T-helper 17 cell (primary cell): ENCODE results near the gene HNMT. TPM values are rescaled to one million over a fixed set of nuclear protein-coding genes. Genes with fewer than 3 reads are reported as not detected.

Source experiments
- ATAC-seq: fragments of 150-1000 bp; cut with Tn5 transposase; 2 replicates; pipeline ENCODE4 v1.10.0; 2021; ENCODE audit warnings: mild to moderate bottlenecking, moderate library complexity
- DNase-seq, 3 donors: peaks; one replicate each; pipeline versions ENCODE4 v3.0.0 to v3.0.0-alpha.2; 2020 to 2021
- H3K9me3 ChIP-seq: one replicate; pipeline ENCODE4 v1.7.0; 2013; ENCODE audit warnings: low read length, mild to moderate bottlenecking; ENCODE audit not compliant: control insufficient read depth, poor library complexity, severe bottlenecking
- H3K27ac Mint-ChIP-seq: one replicate; pipeline ENCODE4 v1.8.0; 2022; ENCODE audit warnings: mild to moderate bottlenecking, moderate library complexity, mixed read lengths
- H3K27me3 Mint-ChIP-seq: one replicate; pipeline ENCODE4 v1.8.0; 2022; ENCODE audit warnings: mixed read lengths
- H3K36me3 Mint-ChIP-seq: one replicate; pipeline ENCODE4 v1.8.0; 2022; ENCODE audit warnings: low read depth, mixed read lengths
- H3K4me1 Mint-ChIP-seq: one replicate; pipeline ENCODE4 v1.8.0; 2022; ENCODE audit warnings: mild to moderate bottlenecking, mixed read lengths
- H3K4me3 Mint-ChIP-seq: one replicate; pipeline ENCODE4 v1.8.0; 2022; ENCODE audit warnings: mild to moderate bottlenecking, moderate library complexity, mixed read lengths
- total RNA-seq, 4 donors: library from RNA in 2 of 4; stranded (reverse) in 2 of 4; gene quantifications; one replicate each; pipeline ENCODE4 v1.2.3 and lab custom pipeline; 2022 to 2026

The HNMT gene
- total RNA-seq, 2 donors from 2014 or later: 0.47 to 0.60 TPM

DNA sequence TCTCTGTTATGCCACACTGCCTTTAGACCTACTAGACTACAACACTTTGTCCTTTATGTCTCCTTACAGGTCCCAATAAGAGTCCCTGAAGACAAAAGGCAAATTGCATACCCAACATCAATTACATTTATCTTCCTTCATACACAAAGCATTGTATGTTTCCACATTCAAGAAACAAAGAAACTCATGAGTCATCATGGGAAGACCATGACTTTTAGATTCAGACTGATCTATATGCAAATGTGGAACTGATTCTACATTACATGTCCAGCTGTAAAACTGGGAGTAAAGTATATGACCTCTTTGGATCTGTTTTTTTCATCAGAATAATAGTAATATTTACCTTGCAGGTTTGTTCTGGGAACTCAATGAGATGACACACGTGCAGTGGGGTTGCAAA, 25.2 kb upstream of the HNMT start:
- H3K27me3 Mint-ChIP-seq: peaks cover 24% of the 10 kb centered on the region
- H3K4me1 Mint-ChIP-seq: no peaks in the 10 kb centered on the region
- no peak overlapping the region for H3K27ac Mint-ChIP-seq
- H3K9me3 ChIP-seq: no peaks in the 10 kb centered on the region
- ATAC-seq (no peak), DNase-seq (no peak)
- H3K36me3 Mint-ChIP-seq: no peaks in the 10 kb centered on the region
- H3K4me3 Mint-ChIP-seq: no peak overlapping the region

DNA sequence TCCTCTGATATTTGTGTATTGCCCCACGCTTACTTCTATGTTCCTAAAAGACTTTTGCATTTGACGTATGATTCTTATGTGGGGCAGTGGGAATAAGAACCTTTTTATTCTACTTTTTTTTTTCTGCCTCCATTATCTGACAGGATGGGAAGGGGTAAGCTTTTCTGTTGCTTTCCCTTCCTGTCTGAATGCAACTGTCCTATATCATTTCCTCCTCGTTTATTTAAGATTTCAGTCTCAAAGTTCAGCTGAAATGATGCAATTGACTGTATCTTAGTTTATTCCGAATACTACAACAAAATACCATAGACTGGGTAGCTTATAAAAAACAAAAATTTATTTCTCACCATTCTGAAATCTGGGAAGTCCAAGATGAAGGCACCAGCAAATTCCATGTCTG, 24.1 kb upstream of the HNMT start:
- H3K9me3 ChIP-seq: no peaks in the 10 kb centered on the region
- ATAC-seq (no peak), DNase-seq (no peak)
- H3K27ac Mint-ChIP-seq: no peak overlapping the region
- H3K4me3 Mint-ChIP-seq: no peak overlapping the region
- no peaks in the 10 kb centered on the region for H3K4me1 Mint-ChIP-seq
- H3K36me3 Mint-ChIP-seq: no peaks in the 10 kb centered on the region
- H3K27me3 Mint-ChIP-seq: peaks cover 28% of the 10 kb centered on the region

DNA sequence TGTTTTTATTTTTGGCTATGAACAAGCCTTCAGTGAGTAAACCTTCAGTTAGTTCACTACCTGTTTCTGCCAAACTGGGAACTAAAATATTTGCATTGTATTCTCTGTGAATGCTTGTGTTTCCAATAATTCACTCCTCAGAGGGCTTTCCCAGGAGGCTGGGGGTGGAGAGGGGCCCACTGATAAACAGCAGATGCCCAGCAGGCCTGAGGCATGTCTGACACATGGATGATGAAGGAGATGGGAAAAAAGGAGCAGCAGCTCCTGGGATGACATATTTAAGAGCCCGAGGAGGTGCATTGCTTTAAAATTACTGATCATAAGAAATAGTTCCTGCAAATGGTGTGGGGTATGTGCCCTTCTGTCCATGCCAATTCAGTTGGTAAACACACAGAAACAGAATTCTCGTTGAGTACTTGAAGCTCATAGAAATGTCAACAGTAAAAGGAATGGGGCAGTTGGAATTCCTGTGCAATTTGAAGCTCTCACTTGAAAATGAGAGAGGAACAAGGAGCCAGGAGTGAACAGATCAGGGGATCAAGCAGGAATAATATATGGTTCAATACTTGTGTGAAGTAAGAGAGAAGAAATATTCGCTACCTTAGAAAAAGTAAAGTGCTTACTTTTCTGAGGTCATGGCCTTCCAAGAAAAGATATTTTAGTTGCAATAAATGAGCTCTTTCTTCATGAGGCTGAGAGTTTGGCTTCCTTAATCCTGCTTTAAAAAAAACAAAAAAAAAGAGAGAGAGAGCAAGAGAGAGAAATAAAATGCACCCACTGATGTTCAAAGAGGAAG, 22.0 kb upstream of the HNMT start:
- no peak for ATAC-seq

DNA sequence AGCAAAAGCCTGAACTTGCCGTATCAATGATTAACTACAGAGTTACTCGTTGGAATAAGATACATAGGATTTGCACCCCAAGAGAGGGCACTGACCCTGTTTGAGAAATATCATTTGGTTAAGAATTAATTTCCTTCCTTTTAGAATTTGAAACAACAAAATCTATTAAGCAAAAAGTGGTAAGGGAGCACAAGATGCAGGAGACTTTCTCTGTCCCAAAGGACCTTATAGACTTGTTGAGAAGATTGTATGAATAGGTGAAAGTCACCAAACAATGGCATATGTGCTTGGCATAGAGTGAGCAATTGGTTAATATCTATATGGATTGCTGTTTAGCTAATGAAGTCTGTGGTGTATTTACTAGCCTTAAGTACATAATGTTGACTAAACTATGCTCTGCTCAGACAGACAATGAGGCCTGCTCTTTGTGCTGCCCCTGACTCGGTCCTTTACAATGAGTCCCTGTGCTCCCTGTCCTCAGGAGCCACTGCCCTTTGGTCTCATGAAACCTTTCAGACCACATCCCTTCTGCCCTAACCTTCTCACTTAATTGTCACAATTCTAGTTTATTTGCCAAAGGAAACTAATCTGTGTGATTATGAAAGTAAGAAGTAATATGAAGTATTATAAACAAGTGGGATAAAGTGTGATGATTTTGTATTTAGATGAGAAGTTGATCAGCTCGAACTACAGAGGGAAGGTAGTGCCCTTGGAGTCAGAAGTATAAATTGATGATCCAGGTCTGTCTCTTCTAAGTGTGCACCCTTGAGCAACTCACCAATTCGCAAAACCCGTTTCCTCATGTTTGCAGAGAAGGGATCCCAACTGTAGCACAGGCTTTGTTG, 21.2 kb upstream of the HNMT start:
- DNase-seq (no peak), ATAC-seq (no peak)
- no peak overlapping the region for H3K27ac Mint-ChIP-seq
- no peaks in the 10 kb centered on the region for H3K4me1 Mint-ChIP-seq
- H3K27me3 Mint-ChIP-seq: peaks cover 37% of the 10 kb centered on the region
- no peak overlapping the region for H3K4me3 Mint-ChIP-seq
- no peaks in the 10 kb centered on the region for H3K9me3 ChIP-seq
- no peaks in the 10 kb centered on the region for H3K36me3 Mint-ChIP-seq

More for the DNA sequence above, 22.0 kb upstream of the HNMT start:
- Mint-ChIP-seq H3K36me3 (no peaks in the 10 kb centered on the region), H3K27me3 (peaks cover 36% of the 10 kb centered on the region), H3K27ac (no peak overlapping the region), H3K4me1 (no peaks in the 10 kb centered on the region), H3K4me3 (no peak overlapping the region)
- no peak for DNase-seq
- H3K9me3 ChIP-seq: no peaks in the 10 kb centered on the region

DNA sequence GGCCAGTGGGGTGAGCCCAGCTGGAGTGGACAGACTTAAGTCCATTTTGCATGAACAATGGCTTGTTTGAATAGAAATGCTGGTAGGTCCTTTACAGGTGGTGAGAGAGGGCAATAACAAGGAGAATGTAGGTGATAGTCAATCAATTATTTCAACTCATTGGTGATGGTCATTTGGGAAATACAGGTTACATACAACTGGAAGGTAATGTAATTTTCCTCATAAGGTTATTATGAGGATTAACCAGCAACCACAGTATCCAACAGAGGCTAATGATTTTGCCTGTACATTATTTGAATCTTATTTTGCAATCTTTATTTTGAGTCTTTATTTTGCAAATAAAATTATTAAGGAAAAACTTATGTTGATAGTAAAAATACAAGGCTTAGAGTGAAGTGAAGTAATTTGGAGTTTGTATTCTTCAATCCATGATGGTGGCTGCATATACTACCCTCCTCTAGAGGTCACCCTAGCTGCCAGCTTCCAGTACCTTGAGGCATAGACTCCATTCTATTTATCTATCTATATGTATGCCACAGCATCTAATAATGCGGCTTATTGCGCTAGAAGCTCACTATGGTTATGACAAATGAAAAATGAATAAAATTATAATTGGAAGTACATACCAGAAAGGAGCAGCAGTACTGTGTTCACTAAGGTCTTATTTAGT, 20.5 kb upstream of the HNMT start:
- Mint-ChIP-seq H3K4me3 (no peak overlapping the region), H3K4me1 (no peaks in the 10 kb centered on the region), H3K27ac (no peak overlapping the region), H3K27me3 (peaks cover 37% of the 10 kb centered on the region), H3K36me3 (no peaks in the 10 kb centered on the region)
- no peak for ATAC-seq
- no peak for DNase-seq
- no peaks in the 10 kb centered on the region for H3K9me3 ChIP-seq

DNA sequence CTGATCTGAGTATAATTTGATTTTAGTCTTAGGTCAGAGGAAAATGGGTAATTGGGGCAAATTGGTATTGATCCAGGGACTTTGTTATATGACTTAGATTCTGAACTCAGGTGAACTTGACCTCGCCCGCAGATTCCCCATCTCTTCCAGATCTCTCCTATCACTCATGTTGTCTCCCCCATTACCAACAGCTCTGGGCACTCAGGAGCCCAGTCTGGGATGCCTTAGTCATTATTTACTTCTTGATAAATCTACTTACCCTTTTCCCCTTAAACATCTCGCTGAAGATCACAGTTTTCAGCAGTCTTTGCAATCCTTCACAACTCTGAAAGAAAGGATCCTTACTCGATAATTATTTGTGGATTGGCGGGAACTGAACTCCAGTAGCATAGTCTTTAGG, 19.6 kb upstream of the HNMT start:
- DNase-seq (no peak), ATAC-seq (no peak)
- Mint-ChIP-seq H3K27me3 (peaks cover 36% of the 10 kb centered on the region), H3K36me3 (no peaks in the 10 kb centered on the region), H3K4me3 (no peak overlapping the region), H3K27ac (no peak overlapping the region), H3K4me1 (no peaks in the 10 kb centered on the region)
- no peaks in the 10 kb centered on the region for H3K9me3 ChIP-seq

DNA sequence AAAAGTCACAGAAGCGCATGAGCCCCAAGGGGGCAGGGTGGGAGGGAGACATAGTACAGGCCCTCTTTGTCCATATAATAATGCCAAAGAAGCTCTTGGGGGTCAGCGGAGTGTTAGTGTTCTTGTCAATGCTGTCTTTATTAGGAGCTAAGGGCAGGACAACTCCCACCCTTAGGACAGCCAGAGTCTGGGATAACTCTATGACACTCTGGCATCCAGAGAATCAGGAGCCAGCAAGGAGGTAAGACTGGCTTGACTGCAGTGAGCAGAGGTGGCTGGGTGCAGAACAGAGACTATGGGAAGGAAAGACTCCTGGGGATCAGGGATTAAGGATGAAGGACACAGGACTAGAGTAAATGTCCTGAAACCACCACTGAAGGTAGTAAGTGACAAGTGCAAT, 19.0 kb upstream of the HNMT start:
- Mint-ChIP-seq H3K4me3 (no peak overlapping the region), H3K4me1 (no peaks in the 10 kb centered on the region), H3K27ac (no peak overlapping the region), H3K27me3 (peaks cover 31% of the 10 kb centered on the region), H3K36me3 (no peaks in the 10 kb centered on the region)
- ATAC-seq: no peak
- DNase-seq: no peak
- no peaks in the 10 kb centered on the region for H3K9me3 ChIP-seq

DNA sequence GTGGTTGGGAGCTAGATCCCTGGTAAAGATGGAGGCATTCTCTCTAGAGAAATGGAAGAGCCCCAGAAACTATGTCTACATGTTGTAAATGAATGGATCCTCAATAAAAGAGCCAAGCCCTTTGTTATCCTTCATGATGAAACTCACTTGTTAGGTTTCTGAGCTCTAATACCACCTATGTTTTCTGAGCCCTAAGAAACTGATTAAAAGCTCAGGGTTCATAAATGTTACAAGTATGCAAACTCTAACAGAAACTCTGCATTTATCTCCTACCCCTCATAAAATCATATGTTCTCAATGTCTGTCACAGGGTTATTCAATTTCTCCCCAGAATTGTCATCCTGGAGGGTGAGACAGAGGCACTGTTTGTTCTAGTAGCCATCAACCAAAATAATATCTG, 18.0 kb upstream of the HNMT start:
- Mint-ChIP-seq H3K4me1 (no peaks in the 10 kb centered on the region), H3K27ac (no peak overlapping the region), H3K36me3 (no peaks in the 10 kb centered on the region), H3K27me3 (peaks cover 24% of the 10 kb centered on the region), H3K4me3 (no peak overlapping the region)
- ATAC-seq (no peak), DNase-seq (no peak)
- H3K9me3 ChIP-seq: no peaks in the 10 kb centered on the region

DNA sequence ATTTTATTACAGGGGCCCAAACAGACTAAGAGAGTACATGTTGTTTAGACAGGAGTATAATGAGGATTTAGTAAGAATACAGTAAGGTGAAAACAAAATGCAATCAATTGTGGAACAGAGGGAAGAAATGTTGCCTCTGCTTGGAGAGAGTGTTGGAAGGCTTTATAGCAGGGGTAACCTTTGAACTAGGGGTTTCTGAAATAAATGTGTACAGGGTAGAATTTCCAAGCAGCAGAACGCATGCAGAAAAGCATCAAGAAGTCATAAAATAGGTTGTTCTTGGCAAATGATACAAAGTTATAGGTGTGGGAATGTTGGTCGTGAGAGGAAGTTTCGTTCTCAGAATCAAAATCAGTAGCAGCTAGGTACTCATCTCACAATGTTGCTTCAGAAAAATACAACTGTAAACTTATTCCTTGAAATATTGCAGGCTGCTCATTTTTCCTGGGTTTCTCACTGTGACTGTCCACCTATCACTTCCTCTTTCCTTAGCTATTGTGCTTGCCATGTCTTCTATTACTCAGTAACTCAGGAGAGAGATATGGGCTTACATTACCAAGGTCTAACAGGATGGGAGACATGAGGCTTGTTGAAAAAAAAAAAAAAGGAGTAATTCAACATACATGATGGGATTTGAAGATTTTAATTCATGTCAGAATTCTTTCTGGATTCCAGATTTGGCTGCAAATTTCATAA, 17.1 kb upstream of the HNMT start:
- no peaks in the 10 kb centered on the region for H3K9me3 ChIP-seq
- H3K27ac Mint-ChIP-seq: no peak overlapping the region
- no peaks in the 10 kb centered on the region for H3K36me3 Mint-ChIP-seq
- H3K4me1 Mint-ChIP-seq: no peaks in the 10 kb centered on the region
- H3K27me3 Mint-ChIP-seq: peaks cover 16% of the 10 kb centered on the region
- DNase-seq: no peak
- no peak overlapping the region for H3K4me3 Mint-ChIP-seq
- no peak for ATAC-seq

DNA sequence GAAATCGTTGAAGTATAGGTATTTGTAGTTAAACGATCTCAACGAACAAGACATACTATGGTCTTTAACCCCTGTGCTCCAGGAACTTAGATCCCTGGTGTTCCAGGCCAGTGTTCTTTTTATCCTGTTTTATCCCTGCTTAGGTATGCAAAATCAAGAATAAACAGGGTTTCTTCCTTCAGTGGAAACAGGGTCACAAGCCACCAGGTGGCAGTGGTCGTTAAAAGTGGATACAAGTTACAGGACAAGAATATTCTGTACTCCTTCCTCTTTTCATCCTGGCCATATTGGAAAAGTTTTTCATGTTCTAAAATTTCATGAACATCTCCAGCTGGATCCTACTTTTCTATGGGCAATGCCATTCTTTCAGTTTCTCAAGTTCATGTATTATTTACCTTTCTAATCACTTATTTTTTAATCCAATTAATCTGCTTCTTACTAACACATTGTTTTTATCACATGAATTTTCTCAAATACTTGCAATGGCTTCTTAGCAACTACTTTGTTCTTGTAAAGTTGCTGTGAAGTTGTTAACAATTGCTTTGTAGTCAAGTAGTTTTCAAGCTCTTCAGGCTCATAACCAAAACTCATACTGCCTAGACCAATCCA, 16.4 kb upstream of the HNMT start:
- no peak overlapping the region for H3K27ac Mint-ChIP-seq
- H3K27me3 Mint-ChIP-seq: peaks cover 13% of the 10 kb centered on the region
- no peaks in the 10 kb centered on the region for H3K9me3 ChIP-seq
- ATAC-seq (no peak), DNase-seq (peak in 1 of 3 donors; percentile 4)
- no peaks in the 10 kb centered on the region for H3K36me3 Mint-ChIP-seq
- H3K4me1 Mint-ChIP-seq: peaks cover 3% of the 10 kb centered on the region
- H3K4me3 Mint-ChIP-seq: no peak overlapping the region

DNA sequence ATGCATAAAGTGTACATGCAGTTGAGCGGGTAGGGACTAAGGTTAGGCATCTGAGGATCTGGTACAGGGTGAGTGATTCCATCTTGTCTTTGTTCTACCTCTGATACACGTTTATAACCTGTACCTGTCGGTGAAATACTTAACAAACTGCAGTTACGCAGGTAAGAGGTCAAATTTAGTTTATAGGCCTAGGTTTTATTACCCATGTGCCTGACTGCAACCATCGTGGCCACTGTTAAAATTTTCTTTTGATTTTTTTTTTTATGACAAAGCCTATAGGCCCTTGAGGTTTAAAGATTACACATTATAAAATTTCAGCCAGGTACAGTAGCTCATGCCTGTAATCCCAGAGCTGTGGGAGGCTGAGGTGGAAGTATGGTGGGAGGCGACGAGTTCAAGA, 15.4 kb upstream of the HNMT start:
- ATAC-seq: no peak
- Mint-ChIP-seq H3K4me1 (peaks cover 6% of the 10 kb centered on the region), H3K27me3 (peaks cover 13% of the 10 kb centered on the region), H3K4me3 (no peak overlapping the region), H3K36me3 (no peaks in the 10 kb centered on the region), H3K27ac (no peak overlapping the region)
- no peaks in the 10 kb centered on the region for H3K9me3 ChIP-seq
- no peak for DNase-seq

DNA sequence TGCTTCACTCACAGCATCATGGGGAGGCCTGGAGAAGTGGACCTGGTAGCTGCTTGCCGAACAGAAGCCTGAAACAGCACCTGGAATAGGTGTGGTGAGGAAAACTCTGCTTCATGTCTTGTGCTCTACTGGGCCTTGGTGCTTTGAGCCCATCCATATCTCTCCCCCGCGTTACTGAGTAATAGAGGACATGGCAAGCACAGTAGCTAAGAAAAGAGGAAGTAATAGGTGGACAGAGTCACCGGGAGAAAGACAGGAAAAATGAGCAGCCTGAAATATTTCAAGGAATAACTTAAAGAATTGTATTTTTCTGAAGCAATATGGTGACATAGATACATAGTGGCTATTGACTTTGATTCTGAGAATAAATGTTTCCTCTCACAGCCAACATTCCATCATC, 14.0 kb upstream of the HNMT start:
- no peak for ATAC-seq
- Mint-ChIP-seq H3K27me3 (peaks cover 9% of the 10 kb centered on the region), H3K4me3 (no peak overlapping the region), H3K36me3 (no peaks in the 10 kb centered on the region), H3K27ac (no peak overlapping the region), H3K4me1 (peaks cover 6% of the 10 kb centered on the region)
- no peak for DNase-seq
- H3K9me3 ChIP-seq: no peaks in the 10 kb centered on the region
